Stimulated activated CD8-positive, alpha-beta memory T cell treated with anti-CD3 and anti-CD28 coated beads, Interleukin-12 subunit alpha, Interleukin-12 subunit beta, amount 100 ng/mL, for 24 hours (primary cell): ENCODE measurements around the gene CD4.

Source experiments
- DNase-seq: peaks from one replicate; pipeline ENCODE4 v3.0.0-alpha.2; 2020; ENCODE audit errors: extremely low read depth

Gene CD4

GRCh38 chr12:6765048-6765633, 24.2 kb upstream of the CD4 start:
- DNase-seq, result no peak

DNA sequence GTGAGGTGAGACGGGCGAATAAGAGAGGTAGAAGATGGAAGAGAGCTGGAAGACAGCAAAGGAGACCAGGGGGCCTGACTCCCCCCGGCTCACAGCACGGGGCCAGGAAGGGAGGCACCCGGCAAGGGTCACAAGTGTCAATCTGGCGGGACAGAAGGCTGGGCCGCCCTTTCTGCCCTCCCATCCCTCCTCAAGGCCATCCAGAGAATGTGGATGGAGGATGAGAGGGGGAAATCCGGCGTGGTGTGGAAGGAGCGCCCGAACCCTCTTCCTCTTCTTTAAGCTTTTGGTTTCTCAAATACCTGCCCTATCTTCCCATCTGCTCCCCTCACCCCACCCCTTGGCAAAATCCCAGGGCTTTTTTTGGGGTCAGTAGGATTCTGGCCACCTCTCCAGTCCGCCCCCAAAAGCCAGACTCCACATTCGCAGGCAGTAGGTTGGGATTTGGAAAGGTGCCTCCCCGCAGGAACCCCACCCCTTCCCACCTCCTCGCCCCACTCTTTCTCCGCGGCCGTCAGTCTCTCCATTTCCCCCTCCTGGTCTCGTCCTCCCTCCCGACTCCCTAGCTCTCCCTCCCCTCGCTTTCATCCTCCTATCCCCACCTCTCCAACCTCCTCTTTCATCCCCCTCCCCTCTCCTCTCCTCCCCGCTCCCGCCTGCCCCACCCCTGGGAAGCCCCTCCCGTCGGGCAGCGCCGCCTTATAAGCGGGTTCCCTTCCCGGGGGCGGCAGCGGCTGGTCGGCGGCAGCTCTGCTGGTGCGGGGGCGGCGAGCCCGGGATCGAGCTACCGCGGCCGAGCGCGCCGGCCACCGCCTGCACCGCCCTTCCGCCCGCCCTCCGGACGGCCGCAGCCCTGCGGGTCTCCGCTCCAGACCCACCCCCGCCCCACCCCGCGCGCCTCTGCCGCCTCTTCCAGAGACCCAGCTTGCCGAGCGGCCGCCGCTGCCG, 23.4 kb upstream of the CD4 start, which contains the start of gene PTMS:
TSS of gene PTMS (plus strand) at position 730 of the 948 bp plus-strand sequence. CDS start 343 bp downstream, outside the sequence.
- no peak for DNase-seq

- no peak for DNase-seq
These were observed 22.5 kb upstream of the CD4 start for GRCh38 chr12:6766651-6767349.

DNA sequence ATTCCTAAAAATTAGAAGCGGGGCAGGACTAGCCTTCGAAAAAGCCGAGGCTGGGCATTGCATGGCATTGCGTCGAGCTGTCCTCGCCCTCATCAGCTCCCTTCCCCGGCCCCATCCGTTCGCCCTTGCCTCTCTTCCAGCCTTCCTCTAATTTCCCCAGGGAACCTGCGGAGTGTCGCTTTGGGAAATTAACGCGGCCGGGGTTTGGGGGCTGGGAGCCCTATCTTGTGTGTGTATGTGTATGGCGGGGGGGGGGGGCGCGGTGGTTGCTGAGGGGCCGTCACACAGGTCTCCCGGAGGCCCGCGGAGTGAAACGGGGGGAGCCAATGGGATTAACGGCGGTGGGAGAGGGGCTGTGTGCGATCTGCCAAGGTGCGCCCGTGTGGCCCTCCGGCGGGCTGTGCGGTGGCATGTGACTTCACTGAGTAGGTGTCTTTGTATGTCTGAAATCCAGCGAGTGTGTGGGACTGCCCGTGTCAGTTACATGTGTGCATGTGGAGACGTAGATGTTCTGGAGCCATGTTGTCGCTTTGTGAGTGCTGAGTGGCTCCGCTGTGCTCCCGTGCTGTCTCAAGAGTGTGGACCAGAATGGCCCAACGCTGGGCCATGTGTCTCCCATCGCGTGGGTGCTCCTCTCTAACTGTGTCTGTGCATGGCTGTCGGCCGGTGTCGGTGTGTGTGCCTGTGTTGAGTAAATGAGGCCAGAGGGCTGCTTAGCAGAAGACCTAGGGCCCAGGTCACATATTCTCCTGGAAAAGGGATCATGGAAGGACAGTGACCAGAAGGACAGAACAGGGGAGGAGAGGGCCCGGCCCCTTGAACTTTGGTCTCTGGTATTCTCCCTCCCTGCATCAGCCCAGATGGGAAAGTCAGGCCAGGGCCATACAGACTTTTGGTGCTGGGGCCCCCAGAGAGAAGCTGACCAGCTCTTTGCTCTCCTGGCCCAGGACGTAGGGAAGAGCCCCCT, 21.7 kb upstream of the CD4 start:
- DNase-seq, result no peak

DNA sequence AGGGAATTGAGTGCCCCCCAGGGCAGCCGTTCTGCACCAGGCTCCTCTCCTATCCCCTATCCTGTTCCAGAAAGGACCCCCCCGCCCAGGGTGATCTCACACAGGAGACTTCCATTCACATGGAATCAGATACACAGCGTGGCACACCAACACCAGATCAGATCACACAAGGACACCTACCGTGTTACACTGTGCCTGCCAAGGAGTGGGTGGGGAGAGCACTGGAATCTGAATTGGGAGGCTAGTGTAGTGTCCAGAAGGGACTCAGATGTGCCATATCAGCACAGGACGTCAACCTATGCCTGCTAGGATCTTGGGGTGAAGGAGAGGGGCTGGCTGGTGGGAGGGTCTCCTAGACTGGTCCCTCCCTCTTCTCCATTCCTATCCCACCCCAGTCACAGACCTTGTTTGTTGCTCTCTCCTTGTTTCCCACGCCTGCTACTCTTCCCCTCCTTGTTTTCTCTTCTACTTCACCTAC, 20.9 kb upstream of the CD4 start:
- no peak for DNase-seq

DNA sequence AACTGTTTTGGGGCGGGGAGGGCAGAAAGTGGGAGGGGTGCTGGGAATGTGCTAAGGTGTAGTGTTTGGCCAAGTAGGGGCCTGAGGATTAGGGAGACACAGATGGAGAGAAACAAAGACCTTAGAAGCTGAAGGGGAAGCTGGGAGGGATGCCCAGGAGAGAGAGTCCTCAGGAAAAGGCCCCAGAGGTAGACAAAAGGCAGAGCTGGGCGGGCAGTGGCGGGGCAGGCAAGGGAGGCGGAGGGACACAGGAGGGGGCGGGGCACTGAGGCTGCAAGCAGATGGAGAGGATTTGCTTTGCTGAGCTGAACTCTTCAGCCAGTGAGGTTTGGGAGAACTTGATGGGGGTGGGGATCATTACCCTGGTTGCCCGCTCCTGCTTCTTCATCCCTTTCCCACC, 20.3 kb upstream of the CD4 start:
- DNase-seq, result no peak

- no peak for DNase-seq
These were observed 19.7 kb upstream of the CD4 start for GRCh38 chr12:6769666-6770065.

- DNase-seq, result no peak
These were observed 19.2 kb upstream of the CD4 start for GRCh38 chr12:6770094-6770493.

GRCh38 chr12:6770600-6770999, 18.7 kb upstream of the CD4 start:
- no peak for DNase-seq

- no peak for DNase-seq
These were observed 18.2 kb upstream of the CD4 start for GRCh38 chr12:6771091-6771495.

DNA sequence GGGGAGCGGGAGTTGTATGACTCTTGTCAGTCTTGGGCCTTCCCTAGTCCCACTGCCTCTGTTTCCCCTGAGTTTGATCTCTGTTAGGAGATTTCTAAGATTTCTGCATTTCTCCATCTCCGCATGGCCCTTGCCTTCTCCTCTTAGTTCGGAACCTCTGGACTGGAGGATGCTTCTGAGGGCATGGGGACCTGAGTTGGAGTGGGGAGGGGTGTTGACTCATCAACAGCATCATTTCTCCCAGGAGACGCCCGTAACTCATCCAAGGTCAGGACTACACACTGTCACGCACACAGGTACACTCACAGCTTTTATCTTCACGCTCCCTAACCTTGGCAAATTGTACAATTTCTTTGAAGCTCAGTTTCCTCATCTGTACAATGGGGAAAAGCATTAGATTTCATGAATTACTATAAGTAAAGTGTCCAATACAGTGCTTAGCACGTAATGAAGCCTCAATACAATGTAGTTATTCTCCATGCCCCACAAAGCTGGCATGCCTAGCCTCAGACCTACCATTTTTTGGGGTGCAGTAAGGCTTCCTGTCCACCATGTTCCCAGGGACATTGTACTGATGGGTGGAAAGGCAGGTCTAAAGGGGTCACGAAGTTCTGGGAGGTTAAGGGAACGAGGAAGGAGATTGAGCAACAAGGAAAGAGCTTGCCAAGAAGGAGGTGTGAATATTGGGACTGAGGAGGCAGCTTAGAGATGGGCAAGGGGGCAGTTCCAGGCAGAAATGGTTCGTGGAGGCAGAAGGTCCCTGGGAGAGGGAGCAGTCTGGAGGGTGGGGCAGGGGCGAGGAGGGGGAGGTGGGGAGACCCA, 17.6 kb upstream of the CD4 start:
- DNase-seq, result no peak

DNA sequence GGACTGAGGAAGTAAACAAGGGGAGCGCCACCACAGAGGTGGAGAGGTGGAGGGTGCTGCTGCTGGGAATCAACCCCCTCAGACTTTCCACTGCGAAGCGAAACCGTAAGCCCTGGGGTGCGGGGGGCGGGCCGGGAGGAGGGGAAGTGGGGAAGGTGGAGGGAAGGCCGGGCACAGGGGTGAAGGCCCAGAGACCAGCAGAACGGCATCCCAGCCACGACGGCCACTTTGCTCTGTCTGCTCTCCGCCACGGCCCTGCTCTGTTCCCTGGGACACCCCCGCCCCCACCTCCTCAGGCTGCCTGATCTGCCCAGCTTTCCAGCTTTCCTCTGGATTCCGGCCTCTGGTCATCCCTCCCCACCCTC, 17.0 kb upstream of the CD4 start, which contains the start of gene LAG3:
TSS of gene LAG3 (plus strand) at position 190 of the 365 bp plus-strand sequence. CDS start 333 bp downstream, outside the sequence.
- DNase-seq, result peak; percentile 43

GRCh38 chr12:6772726-6773589, 16.4 kb upstream of the CD4 start:
- no peak for DNase-seq

DNA sequence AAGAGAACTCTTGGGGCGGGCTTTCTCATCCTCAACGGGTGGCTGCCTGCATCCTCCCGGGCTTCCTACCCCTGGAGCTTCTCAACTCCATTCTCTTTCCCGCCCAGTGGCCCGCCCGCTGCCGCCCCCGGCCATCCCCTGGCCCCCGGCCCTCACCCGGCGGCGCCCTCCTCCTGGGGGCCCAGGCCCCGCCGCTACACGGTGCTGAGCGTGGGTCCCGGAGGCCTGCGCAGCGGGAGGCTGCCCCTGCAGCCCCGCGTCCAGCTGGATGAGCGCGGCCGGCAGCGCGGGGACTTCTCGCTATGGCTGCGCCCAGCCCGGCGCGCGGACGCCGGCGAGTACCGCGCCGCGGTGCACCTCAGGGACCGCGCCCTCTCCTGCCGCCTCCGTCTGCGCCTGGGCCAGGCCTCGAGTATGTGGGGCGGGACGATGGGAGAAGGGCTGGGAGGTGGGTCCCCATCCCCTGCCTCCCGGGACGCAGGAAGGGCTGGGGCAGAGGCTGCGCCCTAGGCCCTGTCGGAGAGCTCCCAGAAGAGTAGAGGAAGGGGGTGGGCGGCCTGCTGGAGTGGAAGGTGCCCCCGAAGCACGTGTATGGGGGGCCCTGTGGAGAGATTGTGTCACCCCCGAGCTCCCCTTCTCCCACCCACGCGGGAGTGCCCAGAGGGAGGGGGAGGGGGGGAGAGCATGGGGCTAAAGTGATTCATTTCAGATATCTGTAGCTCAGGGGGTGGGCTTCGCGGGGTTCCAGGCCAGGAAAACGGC, 15.6 kb upstream of the CD4 start:
- peak; percentile 58 for DNase-seq

GRCh38 chr12:6774499-6775062, 14.7 kb upstream of the CD4 start:
- peak; percentile 23 for DNase-seq

DNA sequence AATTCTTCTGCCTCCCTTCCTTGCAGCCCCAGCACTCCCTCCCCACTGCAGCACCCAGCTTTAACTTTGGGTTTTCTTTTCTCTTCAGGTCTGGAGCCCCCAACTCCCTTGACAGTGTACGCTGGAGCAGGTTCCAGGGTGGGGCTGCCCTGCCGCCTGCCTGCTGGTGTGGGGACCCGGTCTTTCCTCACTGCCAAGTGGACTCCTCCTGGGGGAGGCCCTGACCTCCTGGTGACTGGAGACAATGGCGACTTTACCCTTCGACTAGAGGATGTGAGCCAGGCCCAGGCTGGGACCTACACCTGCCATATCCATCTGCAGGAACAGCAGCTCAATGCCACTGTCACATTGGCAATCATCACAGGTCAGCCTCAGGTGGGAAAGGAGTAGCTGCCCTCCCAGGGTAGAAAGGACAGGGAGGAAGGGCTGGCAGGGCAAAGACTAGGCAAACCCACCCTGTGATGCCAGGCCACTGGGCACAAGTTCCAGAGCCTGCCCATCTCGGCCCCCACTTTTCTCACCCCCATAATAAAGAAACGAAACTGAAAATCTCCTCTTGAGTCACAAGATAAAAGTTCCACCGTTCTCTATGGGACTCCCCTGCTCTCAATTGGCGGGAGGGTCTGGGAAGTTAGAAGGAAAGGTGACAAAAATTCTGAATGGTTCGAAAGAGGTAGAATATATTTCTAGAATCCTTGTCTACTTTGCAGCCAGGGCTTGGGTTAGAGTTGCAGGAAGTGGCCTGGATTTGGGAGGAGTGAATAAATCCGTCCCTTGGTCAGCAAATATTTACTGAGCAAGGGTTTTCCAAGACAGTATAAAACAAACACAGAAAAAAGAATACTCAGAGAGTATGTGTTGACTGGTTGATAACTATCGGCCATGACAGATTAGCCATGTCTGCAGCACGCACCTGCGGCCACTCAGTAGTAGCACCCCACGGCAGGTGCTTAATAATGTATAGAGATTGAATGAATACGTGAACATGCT, 13.8 kb upstream of the CD4 start:
- no peak for DNase-seq

GRCh38 chr12:6777386-6777785, 11.9 kb upstream of the CD4 start:
- DNase-seq, result no peak
